GM13977 (cell line): ENCODE results near the gene RPN2.

Experiments
- DNase-seq: peaks from one replicate; pipeline ENCODE4 v3.0.0; 2012; ENCODE audit warnings: low spot score
- in situ Hi-C: fragments of 300-500 bp; cut with MboI; formaldehyde crosslinking; loops from one replicate; pipeline ENCODE4 v1.12.0; 2022; ENCODE audit warnings: low sequenced_read_pairs, low pct_unique_long_range_greater_than_20kb, mixed read lengths, inconsistent platforms; ENCODE audit not compliant: unreplicated experiment
- TF ChIP-seq, protein P1 (sequence below): IDR thresholded peaks from 2 replicates; pipeline ENCODE4 v1.5.1; 2012; ENCODE audit warnings: mild to moderate bottlenecking, control low read depth; ENCODE audit not compliant: insufficient read depth; ENCODE audit errors: extremely low read depth, missing control alignments

The RPN2 gene

GRCh38 chr20:37266940-37267666 lies 88.0 kb downstream of the RPN2 start:
- in situ Hi-C loops: loop anchor here (5.0 kb wide), 1 partner anchor 265 kb away; no protein-coding TSS in a partner anchor
- no peak for DNase-seq
- TF ChIP-seq, protein P1, sequence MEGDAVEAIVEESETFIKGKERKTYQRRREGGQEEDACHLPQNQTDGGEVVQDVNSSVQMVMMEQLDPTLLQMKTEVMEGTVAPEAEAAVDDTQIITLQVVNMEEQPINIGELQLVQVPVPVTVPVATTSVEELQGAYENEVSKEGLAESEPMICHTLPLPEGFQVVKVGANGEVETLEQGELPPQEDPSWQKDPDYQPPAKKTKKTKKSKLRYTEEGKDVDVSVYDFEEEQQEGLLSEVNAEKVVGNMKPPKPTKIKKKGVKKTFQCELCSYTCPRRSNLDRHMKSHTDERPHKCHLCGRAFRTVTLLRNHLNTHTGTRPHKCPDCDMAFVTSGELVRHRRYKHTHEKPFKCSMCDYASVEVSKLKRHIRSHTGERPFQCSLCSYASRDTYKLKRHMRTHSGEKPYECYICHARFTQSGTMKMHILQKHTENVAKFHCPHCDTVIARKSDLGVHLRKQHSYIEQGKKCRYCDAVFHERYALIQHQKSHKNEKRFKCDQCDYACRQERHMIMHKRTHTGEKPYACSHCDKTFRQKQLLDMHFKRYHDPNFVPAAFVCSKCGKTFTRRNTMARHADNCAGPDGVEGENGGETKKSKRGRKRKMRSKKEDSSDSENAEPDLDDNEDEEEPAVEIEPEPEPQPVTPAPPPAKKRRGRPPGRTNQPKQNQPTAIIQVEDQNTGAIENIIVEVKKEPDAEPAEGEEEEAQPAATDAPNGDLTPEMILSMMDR: no peak

- in situ Hi-C loops: loop anchor here (5.0 kb wide), 1 partner anchor 265 kb away; no protein-coding TSS in a partner anchor
- DNase-seq: no peak
- TF ChIP-seq, protein P1: no peak
Measured at GRCh38 chr20:37267667-37268313, 88.7 kb downstream of the RPN2 start.

DNA sequence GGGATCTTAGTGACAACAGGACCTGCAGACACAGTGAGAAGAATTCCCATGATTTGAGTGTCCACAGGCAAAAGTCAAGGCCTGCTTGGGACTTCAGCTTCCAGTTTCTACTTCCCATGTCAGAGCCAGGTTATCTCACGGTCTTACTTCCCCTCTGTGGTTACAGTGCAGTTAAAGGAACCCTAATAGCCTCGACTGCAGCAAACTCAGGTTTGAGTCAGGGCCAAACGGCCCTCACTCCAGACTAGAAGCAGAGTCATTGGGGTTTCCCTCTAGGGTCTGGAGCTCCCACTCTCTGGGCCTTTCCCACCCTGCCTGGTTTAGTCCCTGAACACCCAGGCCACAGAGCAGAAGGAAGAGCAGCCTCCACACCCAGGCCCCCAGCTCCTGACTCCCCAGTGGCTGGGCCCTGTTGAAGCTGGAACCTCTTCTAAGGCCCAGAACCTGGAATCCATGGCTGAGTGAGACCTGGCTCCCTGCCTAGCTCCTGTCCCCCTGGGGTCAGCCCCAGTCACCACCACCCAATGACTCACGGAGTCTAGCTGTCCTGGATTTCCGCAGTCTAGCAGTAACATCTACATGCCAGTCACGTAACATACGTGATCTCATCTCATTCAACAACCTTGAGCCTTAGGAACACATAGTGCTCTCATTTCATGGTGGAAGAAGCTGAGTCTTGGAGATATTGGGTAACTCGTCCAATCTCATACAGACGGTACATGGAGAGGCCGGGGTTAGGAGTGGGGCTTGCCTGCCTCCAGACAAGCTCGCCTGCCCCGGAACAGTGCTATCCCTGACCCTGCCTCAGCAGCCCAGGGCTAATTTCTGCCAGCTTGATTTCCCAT lies 91.7 kb downstream of the RPN2 start:
- in situ Hi-C loops: no loop called here
- peak; percentile 57 for DNase-seq
- TF ChIP-seq, protein P1: no peak

- no peak for DNase-seq
- TF ChIP-seq, protein P1: no peak
- in situ Hi-C loops: no loop called here
Measured at GRCh38 chr20:37271421-37271768, 92.3 kb downstream of the RPN2 start.

DNA sequence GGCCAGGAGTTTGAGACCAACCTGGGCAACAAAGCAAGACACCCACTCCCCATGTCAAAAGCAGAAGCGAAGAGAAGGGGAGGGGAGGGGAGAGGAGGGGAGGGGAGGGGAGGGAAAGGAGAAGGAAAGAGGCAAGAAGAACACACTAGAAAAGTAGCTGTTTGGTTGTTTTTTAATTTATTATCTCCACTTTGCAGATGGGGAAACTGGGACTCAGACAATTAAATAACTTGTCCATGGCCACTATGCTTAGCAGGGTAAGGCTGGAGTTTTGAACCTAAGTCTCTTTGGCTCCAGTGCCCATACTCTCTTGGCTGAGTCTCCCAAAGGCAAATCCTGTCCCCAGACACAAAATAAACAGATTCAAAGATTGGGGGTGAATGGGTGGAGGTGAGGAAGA lies 94.9 kb downstream of the RPN2 start:
- TF ChIP-seq, protein P1: no peak
- in situ Hi-C loops: no loop called here
- no peak for DNase-seq

GRCh38 chr20:37274851-37275524 lies 95.9 kb downstream of the RPN2 start:
- in situ Hi-C loops: loop anchor here (5.0 kb wide), 1 partner anchor 102 kb away; no protein-coding TSS in a partner anchor
- peak; percentile 32 for DNase-seq

More at GRCh38 chr20:37274851-37275524, 95.9 kb downstream of the RPN2 start:
- TF ChIP-seq, protein P1: no peak
